Activated naive CD4-positive, alpha-beta T cell (primary cell): Measurements from ENCODE around the gene PTGS2.
"Not testable (repeated sequence)": the region's sequence is repeated elsewhere in the genome, so short reads cannot be mapped to it uniquely, and the experiment has no call there.

Experiments
- DNase-seq, 4 experiments: peaks; one replicate each; lab custom pipeline; 2025; lab: John Stamatoyannopoulos, UW

The PTGS2 gene

GRCh38 chr1:186670297-186671135 is 9.7 kb downstream of the PTGS2 start:
- no peak for DNase-seq

DNA sequence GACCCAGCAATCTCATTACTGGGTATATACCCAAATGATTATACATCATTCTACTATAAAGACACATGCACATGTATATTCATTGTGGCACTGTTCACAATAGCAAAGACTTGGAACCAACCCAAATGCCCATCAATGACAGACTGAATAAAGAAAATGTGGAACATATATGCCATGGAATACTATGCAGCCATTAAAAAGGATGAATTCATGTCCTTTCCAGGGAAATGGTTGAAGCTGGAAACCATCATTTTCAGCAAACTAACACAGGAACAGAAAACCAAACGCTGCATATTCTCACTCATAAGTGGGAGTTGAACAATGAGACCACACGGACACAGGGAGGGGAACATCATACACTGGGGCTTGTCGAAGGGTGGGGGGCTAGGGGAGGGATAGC is 10.4 kb downstream of the PTGS2 start:
- DNase-seq = not testable (repeated sequence)

GRCh38 chr1:186664217-186664616 is 16.0 kb downstream of the PTGS2 start:
- not testable (repeated sequence) for DNase-seq

- no peak for DNase-seq
Observed at GRCh38 chr1:186662752-186663151, 17.5 kb downstream of the PTGS2 start.

GRCh38 chr1:186659890-186660341 is 20.3 kb downstream of the PTGS2 start:
- no peak for DNase-seq

GRCh38 chr1:186658999-186659398 is 21.2 kb downstream of the PTGS2 start:
- no peak for DNase-seq

- DNase-seq = no peak
Observed at GRCh38 chr1:186657481-186657880, 22.7 kb downstream of the PTGS2 start.

- no peak for DNase-seq
Observed at GRCh38 chr1:186655876-186656275, 24.3 kb downstream of the PTGS2 start.

- DNase-seq = no peak
Observed at GRCh38 chr1:186654741-186655140, 25.5 kb downstream of the PTGS2 start.

DNA sequence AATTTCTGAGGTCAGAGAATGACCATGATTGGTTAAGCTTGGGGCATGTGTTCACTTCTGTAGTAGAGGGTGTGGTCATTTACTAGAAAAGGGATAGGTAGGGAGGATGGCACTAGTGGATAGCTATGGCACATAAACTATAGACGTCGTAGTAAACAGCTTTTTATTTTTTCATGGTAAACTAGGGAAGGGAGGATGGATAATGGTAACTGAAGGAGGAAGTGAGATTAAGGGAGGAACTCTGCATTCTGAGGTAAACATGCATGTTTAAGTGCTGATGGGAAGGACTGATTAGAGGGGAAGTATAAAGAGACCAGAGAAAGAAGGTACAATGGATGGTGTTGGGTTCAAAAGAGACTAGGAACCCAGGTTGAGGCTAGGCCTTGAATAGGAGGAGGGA is 26.9 kb downstream of the PTGS2 start:
- DNase-seq = no peak

GRCh38 chr1:186648613-186649012 is 31.6 kb downstream of the PTGS2 start:
- DNase-seq = no peak

DNA sequence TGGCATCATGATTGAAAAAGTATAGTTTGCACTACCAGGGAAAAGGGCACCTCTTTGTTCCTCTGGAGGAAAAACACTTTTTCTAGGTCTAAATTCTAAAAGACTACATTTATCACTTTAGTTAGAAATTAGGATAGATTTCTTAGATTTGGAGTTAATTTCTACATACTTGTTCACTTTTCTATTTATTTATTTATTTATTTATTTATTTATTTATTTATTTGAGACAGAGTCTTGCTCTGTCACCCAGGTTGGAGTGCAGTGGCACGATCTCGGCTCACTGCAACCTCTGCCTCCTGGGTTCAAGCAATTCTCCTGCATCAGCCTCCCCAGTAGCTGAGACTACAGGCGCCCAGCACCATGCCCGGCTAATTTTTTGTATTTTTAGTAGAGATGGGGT is 32.2 kb downstream of the PTGS2 start:
- not testable (repeated sequence) for DNase-seq

GRCh38 chr1:186643614-186644013 is 36.6 kb downstream of the PTGS2 start:
- no peak for DNase-seq

DNA sequence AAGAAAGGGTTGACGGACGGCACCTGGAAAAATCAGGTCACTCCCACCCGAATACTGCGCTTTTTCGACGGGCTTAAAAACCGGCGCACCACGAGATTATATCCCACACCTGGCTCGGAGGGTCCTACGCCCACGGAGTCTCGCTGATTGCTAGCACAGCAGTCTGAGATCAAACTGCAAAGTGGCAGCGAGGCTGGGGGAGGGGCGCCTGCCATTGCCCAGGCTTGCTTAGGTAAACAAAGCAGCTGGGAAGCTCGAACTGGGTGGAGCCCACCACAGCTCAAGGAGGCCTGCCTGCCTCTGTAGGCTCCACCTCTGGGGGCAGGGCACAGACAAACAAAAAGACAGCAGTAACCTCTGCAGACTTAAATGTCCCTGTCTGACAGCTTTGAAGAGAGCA is 42.7 kb downstream of the PTGS2 start:
- not testable (repeated sequence) for DNase-seq

- DNase-seq = no peak
Observed at GRCh38 chr1:186636786-186637185, 43.4 kb downstream of the PTGS2 start.

DNA sequence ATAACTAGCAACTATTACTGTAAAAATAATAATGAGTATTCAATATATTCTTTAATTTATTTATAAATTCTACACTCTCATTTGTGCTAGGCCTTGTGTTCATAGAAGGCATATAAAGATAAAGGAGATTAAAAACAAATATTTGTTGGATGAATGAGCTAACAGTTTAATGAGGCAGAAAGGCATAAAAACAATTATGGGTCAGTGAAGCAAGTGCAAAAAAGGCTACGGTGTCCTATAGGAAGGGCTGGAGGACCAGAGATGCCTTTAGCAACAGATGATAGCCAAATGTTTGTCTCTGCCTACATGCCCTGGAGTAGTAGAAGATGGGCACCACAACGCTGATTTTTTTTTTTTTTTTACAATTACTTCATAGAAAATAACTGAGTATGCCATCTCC is 45.7 kb downstream of the PTGS2 start:
- no peak for DNase-seq

GRCh38 chr1:186633116-186633515 is 47.1 kb downstream of the PTGS2 start:
- no peak for DNase-seq

DNA sequence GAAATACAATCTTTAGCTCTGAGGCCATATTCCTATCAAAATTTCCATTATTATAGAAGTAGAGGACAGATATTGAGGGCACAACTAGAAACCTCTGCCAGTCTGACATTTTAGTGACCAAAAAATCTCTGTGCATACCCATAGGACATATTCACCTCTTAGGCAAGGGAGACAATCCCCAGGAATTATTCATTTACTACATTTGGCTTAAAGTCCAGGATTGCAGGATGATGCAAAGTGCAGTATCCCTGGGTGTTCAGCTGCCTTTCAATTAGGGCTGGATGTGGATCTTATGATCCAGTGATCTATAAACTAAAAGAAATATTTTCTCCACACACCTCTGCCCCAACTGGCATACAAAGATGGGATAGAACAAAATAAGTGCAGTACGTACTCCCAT is 50.9 kb downstream of the PTGS2 start:
- DNase-seq = no peak

- no peak for DNase-seq
Observed at GRCh38 chr1:186628910-186629309, 51.3 kb downstream of the PTGS2 start.

DNA sequence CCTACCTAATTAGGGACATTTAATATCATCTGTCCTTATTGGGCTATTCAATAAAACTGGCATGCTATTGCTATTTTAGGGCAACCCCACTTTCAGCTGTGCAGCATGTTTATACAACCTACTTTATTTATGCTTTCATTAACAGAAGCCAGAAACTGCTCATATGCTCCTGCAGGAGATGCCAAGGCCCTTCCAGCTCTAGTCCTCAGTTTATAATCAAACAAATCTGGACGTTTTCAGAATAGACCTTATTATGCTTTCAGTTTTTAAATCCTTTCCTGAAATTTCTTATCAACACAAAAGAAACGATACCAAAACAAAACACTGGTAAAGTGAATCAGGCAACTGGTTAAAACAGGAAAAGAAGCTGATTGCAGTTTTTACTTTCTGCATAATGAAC is 53.2 kb downstream of the PTGS2 start:
- no peak for DNase-seq

- no peak for DNase-seq
Observed at GRCh38 chr1:186626356-186626932, 53.8 kb downstream of the PTGS2 start.

- no peak for DNase-seq
Observed at GRCh38 chr1:186623551-186623950, 56.7 kb downstream of the PTGS2 start.
